Measurements from ENCODE around the gene ACACA. TPM values are rescaled to one million over a fixed set of nuclear protein-coding genes. Genes with fewer than 3 reads are reported as not detected.

ACACA gene
- total and polyA plus RNA-seq, 8 donors, result 9.1 to 31.6 (median 13.1) TPM

DNA sequence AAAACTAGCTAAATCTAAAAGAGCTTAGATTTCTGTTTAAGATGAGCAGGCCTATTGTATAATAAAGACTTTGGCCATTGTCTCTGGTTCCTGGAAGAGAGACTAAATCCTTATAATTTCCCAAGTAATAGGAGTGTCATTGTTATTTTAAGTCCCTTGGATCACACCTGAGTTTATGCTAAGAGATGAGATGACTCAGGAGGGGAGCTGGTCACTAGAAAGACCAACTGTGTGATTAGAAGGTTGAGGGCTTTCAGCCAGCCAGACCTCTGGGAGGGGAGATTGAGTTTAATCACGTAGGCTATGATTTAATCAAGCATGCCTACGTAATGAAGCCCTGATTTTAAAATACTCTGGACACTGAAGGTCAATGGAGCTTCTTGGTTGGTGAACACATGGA lies 187.8 kb downstream of the ACACA start:
- intact Hi-C loops (cut with DNase I), result no loop called here
- Histone ChIP-seq H3K27me3 (no peaks in the 10 kb centered on the region), H3K9me3 (peaks cover 0 to 4% (median 0%) of the 10 kb centered on the region in 4 donors), H3K4me1 (no peaks in the 10 kb centered on the region), H3K27ac (no peak overlapping the region), H3K36me3 (peaks cover 0 to 17% (median 0%) of the 10 kb centered on the region in 3 donors), H3K4me3 (no peak overlapping the region)
- 89 to 94% methylated on average over 2 of the region's 2 CpGs for WGBS, 2 donors
- ATAC-seq, result no peak
- FAIRE-seq, result no peak
- TF ChIP-seq, protein P1, sequence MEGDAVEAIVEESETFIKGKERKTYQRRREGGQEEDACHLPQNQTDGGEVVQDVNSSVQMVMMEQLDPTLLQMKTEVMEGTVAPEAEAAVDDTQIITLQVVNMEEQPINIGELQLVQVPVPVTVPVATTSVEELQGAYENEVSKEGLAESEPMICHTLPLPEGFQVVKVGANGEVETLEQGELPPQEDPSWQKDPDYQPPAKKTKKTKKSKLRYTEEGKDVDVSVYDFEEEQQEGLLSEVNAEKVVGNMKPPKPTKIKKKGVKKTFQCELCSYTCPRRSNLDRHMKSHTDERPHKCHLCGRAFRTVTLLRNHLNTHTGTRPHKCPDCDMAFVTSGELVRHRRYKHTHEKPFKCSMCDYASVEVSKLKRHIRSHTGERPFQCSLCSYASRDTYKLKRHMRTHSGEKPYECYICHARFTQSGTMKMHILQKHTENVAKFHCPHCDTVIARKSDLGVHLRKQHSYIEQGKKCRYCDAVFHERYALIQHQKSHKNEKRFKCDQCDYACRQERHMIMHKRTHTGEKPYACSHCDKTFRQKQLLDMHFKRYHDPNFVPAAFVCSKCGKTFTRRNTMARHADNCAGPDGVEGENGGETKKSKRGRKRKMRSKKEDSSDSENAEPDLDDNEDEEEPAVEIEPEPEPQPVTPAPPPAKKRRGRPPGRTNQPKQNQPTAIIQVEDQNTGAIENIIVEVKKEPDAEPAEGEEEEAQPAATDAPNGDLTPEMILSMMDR (IDR thresholded peaks at IDR 0.05), result no peak
- no peak for DNase-seq

DNA sequence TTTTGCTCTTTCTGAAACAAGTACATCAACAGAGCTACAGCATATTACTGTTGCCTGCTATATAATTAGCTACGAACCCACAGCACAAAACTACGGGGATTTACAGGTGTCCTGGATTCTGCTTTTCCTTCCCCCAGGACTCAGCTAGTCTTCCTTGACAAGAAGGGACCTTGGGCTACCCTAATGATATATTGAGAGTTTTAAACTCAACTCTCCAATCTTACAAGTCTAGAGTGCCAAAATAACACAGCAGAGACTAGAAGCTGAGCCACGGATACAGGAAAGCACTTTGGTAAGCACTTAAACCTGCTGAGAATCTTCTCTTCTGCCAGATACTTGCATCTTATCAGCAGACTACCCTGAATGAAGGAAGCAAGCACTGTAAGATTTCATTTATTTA lies 192.2 kb downstream of the ACACA start:
- Histone ChIP-seq H3K27me3 (no peaks in the 10 kb centered on the region), H3K36me3 (no peaks in the 10 kb centered on the region), H3K9me3 (no peaks in the 10 kb centered on the region), H3K27ac (no peak overlapping the region), H3K4me3 (no peak overlapping the region), H3K4me1 (no peaks in the 10 kb centered on the region)
- WGBS, 2 donors, result 89 to 93% methylated on average over 3 of the region's 3 CpGs
- intact Hi-C loops (cut with DNase I), result no loop called here
- TF ChIP-seq, protein P1 (IDR thresholded peaks at IDR 0.05), result no peak
- no peak for DNase-seq
- no peak for FAIRE-seq
- no peak for ATAC-seq

DNA sequence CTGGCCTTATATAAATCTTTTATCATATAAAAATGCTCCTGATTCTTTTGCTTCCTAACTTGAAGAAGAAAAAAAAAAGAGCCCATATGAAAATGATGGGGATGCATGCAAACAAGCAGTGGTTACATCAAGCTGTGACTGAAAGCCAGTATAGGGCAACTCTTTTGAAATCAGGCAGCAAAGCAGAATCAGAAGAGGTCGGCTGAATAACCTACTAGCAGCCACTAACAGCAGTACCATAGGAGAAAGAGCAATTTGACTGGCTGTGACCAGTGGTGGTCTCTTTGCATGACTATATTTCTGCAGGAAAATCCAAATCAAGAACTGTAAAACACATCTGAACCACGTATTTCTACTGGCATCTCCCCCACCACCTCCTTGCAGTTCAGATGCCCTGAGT lies 192.7 kb downstream of the ACACA start:
- Histone ChIP-seq H3K9me3 (no peaks in the 10 kb centered on the region), H3K4me1 (no peaks in the 10 kb centered on the region), H3K36me3 (peaks cover 0 to under 1% (median 0%) of the 10 kb centered on the region in 3 donors), H3K4me3 (no peak overlapping the region), H3K27ac (no peak overlapping the region), H3K27me3 (no peaks in the 10 kb centered on the region)
- no peak for DNase-seq
- intact Hi-C loops (cut with DNase I), result no loop called here
- no peak for FAIRE-seq
- TF ChIP-seq, protein P1 (IDR thresholded peaks at IDR 0.05), result no peak
- 86 to 92% methylated on average over 2 of the region's 2 CpGs for WGBS, 2 donors
- no peak for ATAC-seq

DNA sequence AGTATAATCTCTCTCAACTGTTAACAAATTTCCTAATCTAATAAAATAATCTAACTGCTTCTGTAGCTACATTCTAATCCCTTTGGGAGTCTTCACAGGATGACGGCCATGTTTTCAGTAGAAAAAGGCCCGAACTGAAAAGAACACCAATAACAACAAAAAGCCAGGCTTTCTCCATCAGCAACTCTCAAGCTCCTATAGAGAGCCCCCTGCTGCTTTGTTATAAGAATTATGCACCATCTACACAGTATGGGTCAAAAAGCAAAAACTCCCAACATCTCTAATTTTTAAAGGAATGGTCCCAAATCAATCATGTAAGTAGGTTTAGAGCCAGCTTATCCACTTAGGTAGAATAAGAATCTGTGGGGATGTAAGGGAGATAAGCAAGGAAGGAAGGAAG lies 194.5 kb downstream of the ACACA start:
- WGBS, 2 donors, result 82 to 89% methylated on average over 2 of the region's 2 CpGs
- Histone ChIP-seq H3K27me3 (no peaks in the 10 kb centered on the region), H3K27ac (no peak overlapping the region), H3K36me3 (peaks cover 0 to 4% (median 0%) of the 10 kb centered on the region in 3 donors), H3K4me1 (no peaks in the 10 kb centered on the region), H3K9me3 (no peaks in the 10 kb centered on the region), H3K4me3 (no peak overlapping the region)
- FAIRE-seq (no peak), DNase-seq (no peak), ATAC-seq (no peak)
- TF ChIP-seq, protein P1 (IDR thresholded peaks at IDR 0.05), result no peak
- intact Hi-C loops (cut with DNase I), result no loop called here

DNA sequence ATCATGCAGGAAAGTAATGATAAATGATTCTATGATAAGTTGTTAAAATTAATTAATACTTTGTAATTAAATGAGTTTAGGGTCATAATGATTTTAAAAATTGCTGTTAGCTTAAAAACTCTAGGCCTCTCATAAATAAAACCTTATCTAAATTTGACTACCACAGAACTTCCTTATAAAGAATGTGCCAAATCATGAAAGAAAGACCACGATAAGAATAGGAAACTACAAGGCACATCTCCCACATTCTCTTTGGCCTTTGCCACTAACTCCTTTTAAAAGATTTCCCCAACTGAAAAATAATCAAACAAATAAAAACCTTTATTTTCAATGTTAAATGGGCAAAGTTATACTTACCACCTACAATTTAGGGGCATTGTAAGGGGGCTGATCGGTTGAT lies 195.5 kb downstream of the ACACA start:
- Histone ChIP-seq H3K4me1 (no peaks in the 10 kb centered on the region), H3K9me3 (no peaks in the 10 kb centered on the region), H3K27me3 (no peaks in the 10 kb centered on the region), H3K36me3 (peaks cover 0 to 4% (median 0%) of the 10 kb centered on the region in 3 donors), H3K27ac (no peak overlapping the region), H3K4me3 (no peak overlapping the region)
- no peak for ATAC-seq
- intact Hi-C loops (cut with DNase I), result no loop called here
- DNase-seq, result no peak
- 76 to 81% methylated on average over 2 of the region's 2 CpGs for WGBS, 2 donors
- TF ChIP-seq, protein P1 (IDR thresholded peaks at IDR 0.05), result no peak
- FAIRE-seq, result no peak
